Caco-2 (cell line): Measurements from ENCODE around the gene CAMKMT. TPM values are rescaled to one million over a fixed set of nuclear protein-coding genes. Genes with fewer than 3 reads are reported as not detected.

ENCODE experiments used
- BruUV-seq: library from RNA; stranded (reverse); fragments of 400-500 nt; replicated peaks from 2 replicates; lab custom pipeline; 2021; lab: Mats Ljungman, UMichigan
- CTCF ChIA-PET: fragments of 300-600 bp; sonication (Branson Sonifier 250); formaldehyde crosslinking; loops from one replicate; lab custom pipeline; 2022; ENCODE audit warnings: antibody characterized with exemption; lab: Charles Lee
- POLR2A ChIA-PET: fragments of 300-600 bp; sonication (Branson Sonifier 250); formaldehyde crosslinking; loops from one replicate; lab custom pipeline; 2022; ENCODE audit warnings: antibody characterized with exemption; lab: Charles Lee
- DNase-seq, 2 experiments: peaks; one replicate each; pipeline versions ENCODE4 v3.0.0 to v3.0.0-alpha.2; 2020 to 2022
- H3K27me3 ChIP-seq: replicated peaks from 2 replicates; pipeline ENCODE4 v1.6.0; 2011; ENCODE audit warnings: low read length; ENCODE audit not compliant: control insufficient read depth, insufficient read depth
- H3K36me3 ChIP-seq: 2 replicates; pipeline ENCODE4 v1.5.1; 2011; ENCODE audit warnings: low read length; ENCODE audit not compliant: control insufficient read depth, insufficient read depth
- H3K4me1 ChIP-seq: fragments of 250-450 bp; sonication (Bioruptor Pico); 2 replicates; pipeline ENCODE4 v1.5.1; 2020; ENCODE audit warnings: mild to moderate bottlenecking
- H3K4me3 ChIP-seq: 2 replicates; pipeline ENCODE4 v1.5.1; 2011; ENCODE audit warnings: low read depth, mild to moderate bottlenecking, control low read depth, low read length
- H3K9me3 ChIP-seq: fragments of 250-450 bp; sonication (Bioruptor Pico); 2 replicates; pipeline ENCODE4 v1.5.1; 2020; ENCODE audit warnings: mild to moderate bottlenecking, moderate library complexity
- H3K27ac Mint-ChIP-seq: one replicate; pipeline ENCODE4 v1.8.0; 2022; ENCODE audit warnings: mixed read lengths; ENCODE audit not compliant: unreplicated experiment
- H3K27me3 Mint-ChIP-seq: one replicate; pipeline ENCODE4 v1.8.0; 2022; ENCODE audit warnings: mixed read lengths; ENCODE audit not compliant: insufficient read depth, unreplicated experiment
- H3K36me3 Mint-ChIP-seq: one replicate; pipeline ENCODE4 v1.8.0; 2022; ENCODE audit warnings: mild to moderate bottlenecking, mixed read lengths; ENCODE audit not compliant: insufficient read depth, unreplicated experiment
- H3K4me1 Mint-ChIP-seq: one replicate; pipeline ENCODE4 v1.8.0; 2022; ENCODE audit warnings: low read depth, mixed read lengths; ENCODE audit not compliant: unreplicated experiment
- H3K4me3 Mint-ChIP-seq: one replicate; pipeline ENCODE4 v1.8.0; 2022; ENCODE audit warnings: mild to moderate bottlenecking, moderate library complexity, mixed read lengths; ENCODE audit not compliant: unreplicated experiment
- H3K9me3 Mint-ChIP-seq: one replicate; pipeline ENCODE4 v1.8.0; 2022; ENCODE audit warnings: mixed read lengths; ENCODE audit not compliant: unreplicated experiment
- intact Hi-C: fragments of 100-400 bp; cut with micrococcal nuclease; formaldehyde crosslinking; loops from one replicate; pipeline ENCODE4 v1.10.0; 2022; ENCODE audit not compliant: unreplicated experiment
- total RNA-seq: library from RNA; stranded (reverse); gene quantifications from 2 replicates; pipeline ENCODE4 v1.2.3, GENCODE V29; 2022
- TF ChIP-seq, protein P1 (sequence below), 2 experiments: fragments of 200-600 bp in 1 of 2; IDR thresholded peaks; 1 replicate in 1 of 2; 2 replicates in 1 of 2; pipeline versions ENCODE4 v1.5.1 to v1.8.0; 2011 to 2022; ENCODE audit warnings: antibody characterized with exemption in 1 of 2, control low read depth in 1 of 2, inconsistent platforms in 1 of 2, low read depth in 1 of 2, low read length in 1 of 2, mild to moderate bottlenecking in 1 of 2, moderate library complexity in 1 of 2; ENCODE audit not compliant: insufficient read depth in 1 of 2, severe bottlenecking in 1 of 2, unreplicated experiment in 1 of 2

The CAMKMT gene
- total RNA-seq, 1 experiment from 2014 or later, result 25.2 TPM

DNA sequence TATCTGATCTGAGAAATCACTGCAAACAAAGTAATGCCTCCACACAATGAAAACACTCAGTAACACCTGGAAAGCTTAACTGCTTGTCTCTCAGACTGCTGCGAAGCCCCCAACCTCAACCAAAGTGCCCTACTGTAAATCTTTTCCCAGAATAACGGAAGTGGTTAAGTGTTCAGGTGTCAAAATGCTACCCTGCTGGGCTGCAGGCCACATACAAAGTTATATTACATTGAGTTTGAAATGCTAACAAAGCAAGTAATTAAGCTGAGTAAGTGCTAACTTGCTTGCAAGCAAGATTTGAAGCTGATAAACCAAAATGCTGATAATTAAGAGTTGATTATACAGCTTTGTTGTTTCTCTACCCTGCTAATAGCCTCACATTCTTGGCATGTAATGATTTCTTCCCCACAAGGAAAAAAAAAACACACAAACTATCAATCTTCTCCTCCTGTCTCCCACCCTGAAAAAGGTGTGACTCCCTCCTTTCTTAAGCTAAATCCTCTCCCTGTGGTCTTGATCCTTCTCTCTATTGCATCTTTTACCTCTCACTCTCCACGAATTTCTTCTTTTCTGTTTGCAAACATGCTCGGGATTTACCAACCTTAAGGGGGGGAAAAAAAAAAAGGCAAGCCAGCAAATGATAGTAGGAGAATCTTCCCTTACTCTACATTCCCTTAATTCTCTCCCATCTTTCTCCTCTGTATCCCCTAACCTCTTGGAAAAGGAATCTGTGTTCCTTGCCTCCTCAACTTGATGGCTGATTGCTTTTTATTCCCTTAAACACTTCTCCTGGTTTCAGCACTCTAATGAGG lies 312.9 kb downstream of the CAMKMT start:
- no peak for DNase-seq
- Histone ChIP-seq H3K4me3 (no peak overlapping the region), H3K4me1 (no peaks in the 10 kb centered on the region), H3K9me3 (no peaks in the 10 kb centered on the region), H3K27me3 (no peaks in the 10 kb centered on the region), H3K36me3 (no peaks in the 10 kb centered on the region)
- TF ChIP-seq, protein P1, sequence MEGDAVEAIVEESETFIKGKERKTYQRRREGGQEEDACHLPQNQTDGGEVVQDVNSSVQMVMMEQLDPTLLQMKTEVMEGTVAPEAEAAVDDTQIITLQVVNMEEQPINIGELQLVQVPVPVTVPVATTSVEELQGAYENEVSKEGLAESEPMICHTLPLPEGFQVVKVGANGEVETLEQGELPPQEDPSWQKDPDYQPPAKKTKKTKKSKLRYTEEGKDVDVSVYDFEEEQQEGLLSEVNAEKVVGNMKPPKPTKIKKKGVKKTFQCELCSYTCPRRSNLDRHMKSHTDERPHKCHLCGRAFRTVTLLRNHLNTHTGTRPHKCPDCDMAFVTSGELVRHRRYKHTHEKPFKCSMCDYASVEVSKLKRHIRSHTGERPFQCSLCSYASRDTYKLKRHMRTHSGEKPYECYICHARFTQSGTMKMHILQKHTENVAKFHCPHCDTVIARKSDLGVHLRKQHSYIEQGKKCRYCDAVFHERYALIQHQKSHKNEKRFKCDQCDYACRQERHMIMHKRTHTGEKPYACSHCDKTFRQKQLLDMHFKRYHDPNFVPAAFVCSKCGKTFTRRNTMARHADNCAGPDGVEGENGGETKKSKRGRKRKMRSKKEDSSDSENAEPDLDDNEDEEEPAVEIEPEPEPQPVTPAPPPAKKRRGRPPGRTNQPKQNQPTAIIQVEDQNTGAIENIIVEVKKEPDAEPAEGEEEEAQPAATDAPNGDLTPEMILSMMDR (IDR thresholded peaks at IDR 0.05; ENCODE audit: insufficient read depth in 1 of 2, low read depth in 1 of 2, low read length in 1 of 2, severe bottlenecking in 1 of 2, unreplicated experiment in 1 of 2), result no peak
- Mint-ChIP-seq H3K4me1 (no peaks in the 10 kb centered on the region), H3K27ac (no peak overlapping the region), H3K4me3 (no peak overlapping the region), H3K36me3 (no peaks in the 10 kb centered on the region), H3K27me3 (no peaks in the 10 kb centered on the region), H3K9me3 (no peaks in the 10 kb centered on the region)
- CTCF ChIA-PET, result interaction anchor here (1.5 kb wide), 1 partner anchor 195 kb away, joined by 6 read pairs; no protein-coding TSS in a partner anchor
- intact Hi-C loops, result no loop called here
- POLR2A ChIA-PET, result no interaction called here
- BruUV-seq, result no TSS peak

DNA sequence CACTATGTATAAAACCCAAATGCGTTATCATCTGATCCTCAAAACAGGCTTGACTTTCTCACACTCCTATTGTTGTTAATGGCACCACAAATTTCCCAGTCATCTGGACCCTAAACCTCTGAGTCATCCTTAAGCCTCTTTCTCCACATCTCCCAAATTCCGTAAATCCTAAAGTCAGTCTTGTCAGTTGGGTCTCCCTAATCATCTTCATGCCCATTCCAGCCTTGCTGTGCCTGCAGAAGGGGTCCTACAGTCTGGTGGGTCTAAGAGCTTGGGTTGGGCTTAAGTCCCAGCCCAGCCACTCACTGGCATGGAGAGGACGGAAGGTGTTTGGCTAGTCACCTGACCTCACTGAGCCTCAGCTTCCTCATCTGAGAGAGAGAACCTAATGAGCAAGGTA lies 314.6 kb downstream of the CAMKMT start:
- Histone ChIP-seq H3K9me3 (no peaks in the 10 kb centered on the region), H3K4me3 (no peak overlapping the region), H3K36me3 (no peaks in the 10 kb centered on the region), H3K4me1 (no peaks in the 10 kb centered on the region), H3K27me3 (no peaks in the 10 kb centered on the region)
- Mint-ChIP-seq H3K4me1 (no peaks in the 10 kb centered on the region), H3K9me3 (no peaks in the 10 kb centered on the region), H3K4me3 (no peak overlapping the region), H3K27me3 (no peaks in the 10 kb centered on the region), H3K36me3 (no peaks in the 10 kb centered on the region), H3K27ac (no peak overlapping the region)
- BruUV-seq, result no TSS peak
- ChIA-PET CTCF (no interaction called here), POLR2A (no interaction called here)
- no peak for DNase-seq
- TF ChIP-seq, protein P1 (IDR thresholded peaks at IDR 0.05; ENCODE audit: insufficient read depth in 1 of 2, low read depth in 1 of 2, low read length in 1 of 2, severe bottlenecking in 1 of 2, unreplicated experiment in 1 of 2), result no peak
- intact Hi-C loops, result no loop called here

DNA sequence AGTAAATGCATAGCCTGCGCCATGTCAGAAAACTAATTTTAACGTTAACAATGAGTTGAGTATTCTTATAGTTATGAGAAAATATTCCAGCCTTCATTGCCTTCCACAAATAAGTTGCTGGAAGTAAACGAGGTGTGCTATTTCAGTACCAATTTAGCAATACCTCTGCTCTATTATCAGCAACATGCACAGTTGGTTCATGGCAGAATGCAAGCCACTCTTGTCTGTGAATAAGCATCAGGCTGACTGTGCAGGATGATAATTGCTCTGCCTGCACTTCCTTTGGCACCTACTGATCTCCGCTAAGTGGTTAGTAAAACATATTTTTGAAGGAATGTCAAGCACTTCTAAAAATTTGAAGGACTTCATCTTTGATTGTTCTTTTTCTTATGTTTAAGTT lies 317.8 kb downstream of the CAMKMT start:
- H3K9me3 ChIP-seq, result no peaks in the 10 kb centered on the region
- H3K27me3 ChIP-seq, result no peaks in the 10 kb centered on the region
- CTCF ChIA-PET, result no interaction called here
- H3K4me1 ChIP-seq, result no peaks in the 10 kb centered on the region
- intact Hi-C loops, result no loop called here
- no peaks in the 10 kb centered on the region for H3K9me3 Mint-ChIP-seq
- no peaks in the 10 kb centered on the region for H3K36me3 ChIP-seq
- no peak overlapping the region for H3K27ac Mint-ChIP-seq
- H3K4me3 Mint-ChIP-seq, result no peak overlapping the region
- H3K4me3 ChIP-seq, result no peak overlapping the region
- BruUV-seq, result no TSS peak
- H3K4me1 Mint-ChIP-seq, result peaks cover 9% of the 10 kb centered on the region
- POLR2A ChIA-PET, result no interaction called here
- H3K36me3 Mint-ChIP-seq, result no peaks in the 10 kb centered on the region
- DNase-seq, result no peak
- TF ChIP-seq, protein P1 (IDR thresholded peaks at IDR 0.05; ENCODE audit: insufficient read depth in 1 of 2, low read depth in 1 of 2, low read length in 1 of 2, severe bottlenecking in 1 of 2, unreplicated experiment in 1 of 2), result no peak
- no peaks in the 10 kb centered on the region for H3K27me3 Mint-ChIP-seq
